K562 (cell line): ENCODE data around the gene SYT3. TPM values are rescaled to one million over a fixed set of nuclear protein-coding genes. Genes with fewer than 3 reads are reported as not detected.

Experiments
- MYNN ChIP-seq, 2 experiments: sonication (generic); formaldehyde crosslinking in 1 of 2; IDR thresholded peaks; 2 replicates each; pipeline versions ENCODE4 v1.5.0 to v1.6.1; 2016 to 2020; ENCODE audit warnings: antibody characterized with exemption in 1 of 2, missing genetic modification reagents in 1 of 2
- PCBP1 ChIP-seq: fragments of 200-400 bp; formaldehyde crosslinking; IDR thresholded peaks from 2 replicates; pipeline ENCODE4 v1.6.1; 2018; ENCODE audit warnings: mild to moderate bottlenecking, low read depth, low read length; ENCODE audit not compliant: poor library complexity, severe bottlenecking
- POLR2B ChIP-seq: fragments of 450-650 bp; IDR thresholded peaks from 2 replicates; pipeline ENCODE4 v1.6.1; 2018; ENCODE audit warnings: low read depth; ENCODE audit not compliant: partially characterized antibody
- TAF15 ChIP-seq: fragments of 200-400 bp; formaldehyde crosslinking; IDR thresholded peaks from 2 replicates; pipeline ENCODE4 v1.6.1; 2017; ENCODE audit warnings: mild to moderate bottlenecking, low read depth, low read length, moderate library complexity
- polyA plus RNA-seq, 8 experiments: library from polyadenylated mRNA; depleted of rRNA in 4 of 8; stranded (reverse) in 5 of 8; unstranded in 3 of 8; fragments of >200 nt; fragmentation: Nextera tagmentation in 2 of 8; fragmentation: Illumina TruSeq in 1 of 8; extraction: Ambion mirVana in 2 of 8; extraction: Trizol in 1 of 8; gene quantifications; 2 replicates each; pipeline versions ENCODE4 v1.2.1 to v1.2.3, GENCODE V29; 2011 to 2014; ENCODE audit warnings: inconsistent platforms in 1 of 8, missing spikeins in 1 of 8
- total RNA-seq, 7 experiments: library from RNA; depleted of rRNA in 6 of 7; stranded (reverse); fragments of >200 nt in 6 of 7; fragmentation: Illumina TruSeq in 2 of 7; extraction: Trizol in 2 of 7; gene quantifications; 2 replicates each; pipeline versions ENCODE4 v1.2.1 to v1.2.3, GENCODE V29; 2011 to 2021; ENCODE audit warnings: low replicate concordance in 1 of 7
- TF ChIP-seq, protein P1 (sequence below): fragments of 250-450 bp; sonication (Bioruptor Pico); IDR thresholded peaks from 2 replicates; pipeline ENCODE4 v1.4.0; 2020
- TF ChIP-seq, protein P2 (sequence below): fragments of 450-650 bp; IDR thresholded peaks from 2 replicates; pipeline ENCODE4 v1.7.1; 2018; ENCODE audit warnings: mild to moderate bottlenecking, low read depth; ENCODE audit not compliant: partially characterized antibody
- TF ChIP-seq, protein P3 (sequence below): fragments of 450-650 bp; formaldehyde crosslinking; conservative IDR thresholded peaks from 2 replicates; pipeline ENCODE4 v1.4.0; 2022; ENCODE audit warnings: mild to moderate bottlenecking, missing genetic modification characterization

Gene SYT3
- total and polyA plus RNA-seq, 9 of the 15 experiments (the other 6 are each of a cell fraction or from before 2014, with no cell fraction given), result 0.36 to 2.0 (median 0.54) TPM; not detected in 2

DNA sequence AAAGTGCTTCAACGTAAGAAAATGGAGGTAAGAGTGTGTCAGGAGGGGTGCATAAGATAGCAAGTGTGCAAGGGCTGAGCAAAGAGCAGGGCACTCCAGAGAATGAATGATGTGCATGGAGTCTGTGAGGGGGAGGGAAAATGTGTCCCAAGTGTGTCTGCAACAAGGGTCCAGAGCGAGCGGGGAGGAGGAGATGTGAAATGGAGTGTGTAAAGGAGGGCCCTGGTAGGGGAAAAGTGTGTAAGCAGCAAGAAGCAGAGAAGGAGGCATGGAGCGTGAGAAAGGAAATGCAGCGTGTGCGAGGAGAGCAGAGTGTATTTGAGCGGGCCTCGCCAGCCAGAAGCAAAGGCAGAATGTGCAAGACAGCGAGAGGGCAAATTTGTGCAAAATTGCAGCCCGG, 21.3 kb upstream of the SYT3 start (continued):
- TF ChIP-seq MYNN (IDR thresholded peaks at IDR 0.05) (0 out of 2 replicates have a peak, but pooled peaks have one; percentile 37), MYNN (CRISPR knock-in tag; IDR thresholded peaks at IDR 0.05) (no peak), PCBP1 (no peak), POLR2B (peak; percentile 68), TAF15 (no peak)
- TF ChIP-seq, protein P1, sequence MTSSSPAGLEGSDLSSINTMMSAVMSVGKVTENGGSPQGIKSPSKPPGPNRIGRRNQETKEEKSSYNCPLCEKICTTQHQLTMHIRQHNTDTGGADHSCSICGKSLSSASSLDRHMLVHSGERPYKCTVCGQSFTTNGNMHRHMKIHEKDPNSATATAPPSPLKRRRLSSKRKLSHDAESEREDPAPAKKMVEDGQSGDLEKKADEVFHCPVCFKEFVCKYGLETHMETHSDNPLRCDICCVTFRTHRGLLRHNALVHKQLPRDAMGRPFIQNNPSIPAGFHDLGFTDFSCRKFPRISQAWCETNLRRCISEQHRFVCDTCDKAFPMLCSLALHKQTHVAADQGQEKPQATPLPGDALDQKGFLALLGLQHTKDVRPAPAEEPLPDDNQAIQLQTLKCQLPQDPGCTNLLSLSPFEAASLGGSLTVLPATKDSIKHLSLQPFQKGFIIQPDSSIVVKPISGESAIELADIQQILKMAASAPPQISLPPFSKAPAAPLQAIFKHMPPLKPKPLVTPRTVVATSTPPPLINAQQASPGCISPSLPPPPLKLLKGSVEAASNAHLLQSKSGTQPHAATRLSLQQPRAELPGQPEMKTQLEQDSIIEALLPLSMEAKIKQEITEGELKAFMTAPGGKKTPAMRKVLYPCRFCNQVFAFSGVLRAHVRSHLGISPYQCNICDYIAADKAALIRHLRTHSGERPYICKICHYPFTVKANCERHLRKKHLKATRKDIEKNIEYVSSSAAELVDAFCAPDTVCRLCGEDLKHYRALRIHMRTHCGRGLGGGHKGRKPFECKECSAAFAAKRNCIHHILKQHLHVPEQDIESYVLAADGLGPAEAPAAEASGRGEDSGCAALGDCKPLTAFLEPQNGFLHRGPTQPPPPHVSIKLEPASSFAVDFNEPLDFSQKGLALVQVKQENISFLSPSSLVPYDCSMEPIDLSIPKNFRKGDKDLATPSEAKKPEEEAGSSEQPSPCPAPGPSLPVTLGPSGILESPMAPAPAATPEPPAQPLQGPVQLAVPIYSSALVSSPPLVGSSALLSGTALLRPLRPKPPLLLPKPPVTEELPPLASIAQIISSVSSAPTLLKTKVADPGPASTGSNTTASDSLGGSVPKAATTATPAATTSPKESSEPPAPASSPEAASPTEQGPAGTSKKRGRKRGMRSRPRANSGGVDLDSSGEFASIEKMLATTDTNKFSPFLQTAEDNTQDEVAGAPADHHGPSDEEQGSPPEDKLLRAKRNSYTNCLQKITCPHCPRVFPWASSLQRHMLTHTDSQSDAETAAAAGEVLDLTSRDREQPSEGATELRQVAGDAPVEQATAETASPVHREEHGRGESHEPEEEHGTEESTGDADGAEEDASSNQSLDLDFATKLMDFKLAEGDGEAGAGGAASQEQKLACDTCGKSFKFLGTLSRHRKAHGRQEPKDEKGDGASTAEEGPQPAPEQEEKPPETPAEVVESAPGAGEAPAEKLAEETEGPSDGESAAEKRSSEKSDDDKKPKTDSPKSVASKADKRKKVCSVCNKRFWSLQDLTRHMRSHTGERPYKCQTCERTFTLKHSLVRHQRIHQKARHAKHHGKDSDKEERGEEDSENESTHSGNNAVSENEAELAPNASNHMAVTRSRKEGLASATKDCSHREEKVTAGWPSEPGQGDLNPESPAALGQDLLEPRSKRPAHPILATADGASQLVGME (CRISPR knock-in tag), result no peak
- TF ChIP-seq, protein P2, sequence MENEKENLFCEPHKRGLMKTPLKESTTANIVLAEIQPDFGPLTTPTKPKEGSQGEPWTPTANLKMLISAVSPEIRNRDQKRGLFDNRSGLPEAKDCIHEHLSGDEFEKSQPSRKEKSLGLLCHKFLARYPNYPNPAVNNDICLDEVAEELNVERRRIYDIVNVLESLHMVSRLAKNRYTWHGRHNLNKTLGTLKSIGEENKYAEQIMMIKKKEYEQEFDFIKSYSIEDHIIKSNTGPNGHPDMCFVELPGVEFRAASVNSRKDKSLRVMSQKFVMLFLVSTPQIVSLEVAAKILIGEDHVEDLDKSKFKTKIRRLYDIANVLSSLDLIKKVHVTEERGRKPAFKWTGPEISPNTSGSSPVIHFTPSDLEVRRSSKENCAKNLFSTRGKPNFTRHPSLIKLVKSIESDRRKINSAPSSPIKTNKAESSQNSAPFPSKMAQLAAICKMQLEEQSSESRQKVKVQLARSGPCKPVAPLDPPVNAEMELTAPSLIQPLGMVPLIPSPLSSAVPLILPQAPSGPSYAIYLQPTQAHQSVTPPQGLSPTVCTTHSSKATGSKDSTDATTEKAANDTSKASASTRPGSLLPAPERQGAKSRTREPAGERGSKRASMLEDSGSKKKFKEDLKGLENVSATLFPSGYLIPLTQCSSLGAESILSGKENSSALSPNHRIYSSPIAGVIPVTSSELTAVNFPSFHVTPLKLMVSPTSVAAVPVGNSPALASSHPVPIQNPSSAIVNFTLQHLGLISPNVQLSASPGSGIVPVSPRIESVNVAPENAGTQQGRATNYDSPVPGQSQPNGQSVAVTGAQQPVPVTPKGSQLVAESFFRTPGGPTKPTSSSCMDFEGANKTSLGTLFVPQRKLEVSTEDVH, result peak; percentile 47
- TF ChIP-seq, protein P3, sequence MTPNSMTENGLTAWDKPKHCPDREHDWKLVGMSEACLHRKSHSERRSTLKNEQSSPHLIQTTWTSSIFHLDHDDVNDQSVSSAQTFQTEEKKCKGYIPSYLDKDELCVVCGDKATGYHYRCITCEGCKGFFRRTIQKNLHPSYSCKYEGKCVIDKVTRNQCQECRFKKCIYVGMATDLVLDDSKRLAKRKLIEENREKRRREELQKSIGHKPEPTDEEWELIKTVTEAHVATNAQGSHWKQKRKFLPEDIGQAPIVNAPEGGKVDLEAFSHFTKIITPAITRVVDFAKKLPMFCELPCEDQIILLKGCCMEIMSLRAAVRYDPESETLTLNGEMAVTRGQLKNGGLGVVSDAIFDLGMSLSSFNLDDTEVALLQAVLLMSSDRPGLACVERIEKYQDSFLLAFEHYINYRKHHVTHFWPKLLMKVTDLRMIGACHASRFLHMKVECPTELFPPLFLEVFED (CRISPR knock-in tag), result peak; percentile 88
